Mucosa of gallbladder (tissue), 1 donor: Measurements from ENCODE around the gene CUX1. TPM values are rescaled to one million over a fixed set of nuclear protein-coding genes. Genes with fewer than 3 reads are reported as not detected.
"Not testable (repeated sequence)": the region's sequence is repeated elsewhere in the genome, so short reads cannot be mapped to it uniquely, and the experiment has no call there.

Experiments
- DNase-seq: peaks from one replicate; pipeline ENCODE4 v3.0.0-alpha.2; 2020; ENCODE audit warnings: low spot score
- total RNA-seq: library from RNA; stranded (reverse); gene quantifications from one replicate; pipeline ENCODE4 v1.2.1, GENCODE V29; 2021
- donor health status: DM: no; HTN: no; CAD: no.

Gene CUX1
- total RNA-seq, 1 donor from 2014 or later, result 129 TPM

- no peak for DNase-seq
These were observed 314.9 kb downstream of the CUX1 start for GRCh38 chr7:102132209-102132752.

GRCh38 chr7:102138676-102139075, 321.2 kb downstream of the CUX1 start:
- no peak for DNase-seq

DNA sequence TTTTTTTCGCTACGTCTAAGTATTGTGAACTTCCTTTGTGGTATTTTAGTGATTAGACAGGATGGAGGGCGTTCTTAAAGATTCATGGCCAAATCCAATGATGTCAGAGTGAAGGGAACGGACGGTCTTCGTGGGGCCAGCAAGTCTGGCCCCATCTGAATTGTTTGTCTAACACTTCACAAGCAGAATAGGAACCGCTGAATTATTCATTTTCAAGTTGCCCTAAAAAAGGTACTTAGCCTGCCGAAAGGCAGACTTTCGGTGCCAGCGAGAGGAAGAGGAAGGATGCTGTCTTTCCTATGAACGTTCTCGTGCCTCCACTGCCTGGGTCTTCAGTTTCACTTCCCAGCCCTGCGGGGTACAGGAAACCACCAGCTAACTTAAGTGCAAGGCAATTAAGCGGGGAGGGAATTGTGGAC, 323.5 kb downstream of the CUX1 start:
- DNase-seq, result peak; percentile 21

DNA sequence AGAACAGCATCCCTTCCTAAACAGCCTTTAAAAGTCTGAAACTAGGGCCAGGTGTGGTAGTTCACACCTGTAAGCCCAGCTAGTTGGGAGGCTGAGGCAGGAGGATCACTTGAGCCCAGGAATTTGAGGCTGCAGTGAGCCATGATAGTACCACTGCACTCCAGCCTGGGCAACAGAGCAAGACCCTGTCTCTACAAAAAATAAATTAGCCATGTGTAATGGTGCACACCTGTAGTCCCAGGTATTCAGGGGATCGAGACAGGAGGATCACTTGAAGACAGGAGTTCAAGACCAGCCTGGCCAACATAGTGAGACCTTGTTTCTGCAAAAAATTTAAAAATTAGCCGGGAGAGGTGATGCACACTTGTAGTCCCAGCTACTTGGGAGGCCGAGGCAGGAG, 325.0 kb downstream of the CUX1 start:
- not testable (repeated sequence) for DNase-seq

GRCh38 chr7:102146122-102146521, 328.7 kb downstream of the CUX1 start:
- no peak for DNase-seq

GRCh38 chr7:102147008-102147407, 329.6 kb downstream of the CUX1 start:
- DNase-seq, result no peak

- no peak for DNase-seq
These were observed 331.4 kb downstream of the CUX1 start for GRCh38 chr7:102148799-102149198.

DNA sequence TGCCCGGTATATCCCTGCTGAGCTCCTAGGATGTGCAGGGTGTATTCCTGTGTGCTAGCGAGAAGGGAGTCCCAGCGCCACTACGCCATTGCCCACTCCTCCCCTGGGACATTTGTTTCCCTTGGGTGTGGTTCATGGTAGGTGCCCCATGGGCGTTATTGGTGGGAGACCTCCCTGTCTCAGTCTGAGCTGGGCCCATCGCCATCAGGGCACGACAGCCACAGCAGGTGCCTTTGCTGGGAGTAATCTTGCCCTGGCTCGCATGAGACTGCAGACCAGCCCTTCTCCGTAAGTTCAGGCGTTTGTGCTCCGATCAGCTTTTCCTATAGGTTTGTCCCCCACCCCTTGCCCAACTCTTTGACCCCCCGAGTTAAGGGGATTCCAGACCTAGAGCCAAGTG, 332.0 kb downstream of the CUX1 start:
- DNase-seq, result no peak

GRCh38 chr7:102150266-102150665, 332.8 kb downstream of the CUX1 start:
- no peak for DNase-seq

- DNase-seq, result peak; percentile 33
These were observed 335.5 kb downstream of the CUX1 start for GRCh38 chr7:102152672-102153598.

- DNase-seq, result no peak
These were observed 336.1 kb downstream of the CUX1 start for GRCh38 chr7:102153599-102153946.

DNA sequence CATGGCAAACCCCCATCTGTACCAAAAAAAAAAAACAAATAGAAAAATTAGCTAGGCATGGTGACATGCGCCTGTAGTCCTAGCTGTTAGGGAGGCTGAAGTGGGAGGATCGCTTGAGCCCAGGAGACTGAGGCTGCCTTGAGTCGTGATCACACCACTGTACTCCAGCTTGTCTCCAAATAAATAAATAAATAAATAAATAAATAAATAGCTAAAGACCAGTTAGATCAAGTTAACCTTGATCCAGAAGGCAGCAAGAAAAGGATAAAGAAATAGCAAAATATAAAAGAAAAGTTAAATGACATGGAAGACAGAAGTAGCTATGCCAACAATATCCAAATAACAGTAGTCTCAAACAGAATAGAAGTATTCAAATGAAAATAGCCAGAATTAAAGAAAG, 337.0 kb downstream of the CUX1 start:
- no peak for DNase-seq

- no peak for DNase-seq
These were observed 338.5 kb downstream of the CUX1 start for GRCh38 chr7:102155821-102156441.

- no peak for DNase-seq
These were observed 339.4 kb downstream of the CUX1 start for GRCh38 chr7:102156867-102157266.

DNA sequence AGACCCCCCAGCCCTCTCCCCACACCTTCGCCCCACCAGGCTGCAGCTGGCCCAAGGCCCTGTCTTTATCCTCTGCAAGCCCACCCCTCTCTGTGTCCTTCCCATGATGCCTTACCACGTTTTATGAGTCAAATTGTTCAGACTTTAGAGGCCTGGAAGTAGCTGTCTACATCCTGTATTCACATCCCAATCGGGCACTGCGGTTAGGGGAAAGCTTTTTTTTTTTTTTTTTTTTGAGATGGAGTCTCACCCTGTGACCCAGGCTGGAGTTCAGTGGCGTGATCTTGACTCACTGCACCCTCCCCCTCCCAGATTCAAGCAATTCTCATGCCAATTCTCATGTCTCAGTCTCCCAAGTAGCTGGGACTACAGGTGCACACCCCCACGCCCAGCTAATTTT, 347.7 kb downstream of the CUX1 start:
- DNase-seq, result no peak

DNA sequence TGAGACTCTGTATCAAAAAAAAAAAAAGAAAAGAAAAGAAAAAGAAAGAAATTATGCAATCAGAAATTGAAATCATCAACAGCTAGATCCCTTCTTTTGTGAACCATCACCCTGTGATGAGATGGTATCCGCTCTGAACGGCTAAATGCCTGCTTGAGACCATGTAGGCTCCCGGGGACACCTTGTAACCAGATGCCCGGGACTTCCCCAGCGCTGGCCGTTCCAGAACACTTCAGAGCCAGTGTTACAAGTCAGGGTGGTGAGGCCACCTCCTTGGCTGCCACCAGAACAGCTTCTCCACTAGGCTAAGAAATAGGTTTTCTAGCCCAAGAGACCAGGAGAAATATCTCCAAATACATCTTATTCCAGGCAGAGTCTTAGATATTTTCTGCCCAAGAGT, 349.8 kb downstream of the CUX1 start:
- no peak for DNase-seq

- DNase-seq, result no peak
These were observed 352.4 kb downstream of the CUX1 start for GRCh38 chr7:102169651-102170392.

DNA sequence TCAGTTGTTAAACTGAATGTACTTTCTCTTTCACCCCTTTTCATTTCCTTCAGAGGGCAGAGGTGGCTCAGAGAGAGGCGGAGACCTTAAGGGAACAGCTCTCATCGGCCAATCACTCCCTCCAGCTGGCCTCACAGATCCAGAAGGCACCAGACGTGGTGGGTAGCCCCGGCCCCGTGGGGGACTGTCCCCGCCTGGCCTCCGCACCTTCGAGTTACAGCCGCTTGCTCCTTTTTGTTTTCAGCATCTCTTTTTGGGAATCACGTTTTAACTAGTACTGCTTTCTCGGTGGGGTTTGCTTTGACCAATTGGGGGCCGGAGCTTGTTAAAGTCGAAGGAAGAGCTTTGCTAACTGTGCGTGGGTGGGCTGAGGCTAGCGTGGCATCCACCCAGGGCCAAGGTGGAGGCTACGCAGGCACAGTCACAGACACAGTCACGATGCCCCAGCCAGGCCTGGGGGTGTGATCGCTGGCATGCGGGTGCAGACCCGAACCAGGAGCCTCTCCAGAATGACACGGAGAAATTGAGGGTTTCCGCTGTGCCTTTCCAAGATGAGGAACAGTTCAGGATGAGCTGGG, 353.1 kb downstream of the CUX1 start:
- no peak for DNase-seq

- no peak for DNase-seq
These were observed 356.2 kb downstream of the CUX1 start for GRCh38 chr7:102173669-102174068.

DNA sequence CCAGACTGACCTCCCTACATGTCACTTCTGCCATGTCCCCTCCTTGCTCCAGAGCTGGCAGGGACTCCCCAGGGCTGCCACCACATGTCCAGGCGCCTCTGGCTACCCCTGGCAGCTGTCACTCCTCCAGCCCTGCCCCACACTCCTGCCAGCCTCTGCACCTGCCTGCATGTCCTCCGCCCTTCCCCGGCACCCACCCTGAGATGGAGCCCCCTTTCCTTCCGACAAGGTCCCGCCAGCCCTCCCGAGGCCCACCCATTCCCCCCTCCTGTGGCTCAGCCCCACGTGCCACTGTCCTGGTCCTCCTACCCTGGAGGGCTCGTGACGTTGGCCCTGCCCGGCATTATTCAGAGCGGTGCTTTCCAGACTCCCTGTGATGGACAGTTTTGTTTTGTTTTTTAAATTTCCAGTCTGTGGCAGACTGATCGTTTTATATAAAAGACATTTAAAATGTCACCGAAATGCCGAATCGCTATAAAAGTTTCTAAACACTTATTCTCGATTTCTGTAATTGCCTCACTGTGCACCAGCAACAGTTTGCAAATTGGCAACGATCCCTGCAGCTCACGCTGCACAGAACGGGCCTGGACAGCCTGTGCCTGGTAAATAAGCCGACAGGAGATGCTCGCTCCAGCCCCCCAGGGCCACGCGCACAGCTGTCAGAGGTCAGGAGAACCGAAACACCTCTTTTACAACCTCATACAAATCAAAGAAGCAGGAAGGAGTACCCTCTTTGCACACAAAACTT, 358.2 kb downstream of the CUX1 start:
- no peak for DNase-seq

- no peak for DNase-seq
These were observed 361.0 kb downstream of the CUX1 start for GRCh38 chr7:102178410-102178809.
